Measurements from ENCODE around the gene NOG. TPM values are rescaled to one million over a fixed set of nuclear protein-coding genes. Genes with fewer than 3 reads are reported as not detected.

Gene NOG
- total RNA-seq, 4 donors from 2014 or later: 0.37 to 0.82 (median 0.68) TPM

DNA sequence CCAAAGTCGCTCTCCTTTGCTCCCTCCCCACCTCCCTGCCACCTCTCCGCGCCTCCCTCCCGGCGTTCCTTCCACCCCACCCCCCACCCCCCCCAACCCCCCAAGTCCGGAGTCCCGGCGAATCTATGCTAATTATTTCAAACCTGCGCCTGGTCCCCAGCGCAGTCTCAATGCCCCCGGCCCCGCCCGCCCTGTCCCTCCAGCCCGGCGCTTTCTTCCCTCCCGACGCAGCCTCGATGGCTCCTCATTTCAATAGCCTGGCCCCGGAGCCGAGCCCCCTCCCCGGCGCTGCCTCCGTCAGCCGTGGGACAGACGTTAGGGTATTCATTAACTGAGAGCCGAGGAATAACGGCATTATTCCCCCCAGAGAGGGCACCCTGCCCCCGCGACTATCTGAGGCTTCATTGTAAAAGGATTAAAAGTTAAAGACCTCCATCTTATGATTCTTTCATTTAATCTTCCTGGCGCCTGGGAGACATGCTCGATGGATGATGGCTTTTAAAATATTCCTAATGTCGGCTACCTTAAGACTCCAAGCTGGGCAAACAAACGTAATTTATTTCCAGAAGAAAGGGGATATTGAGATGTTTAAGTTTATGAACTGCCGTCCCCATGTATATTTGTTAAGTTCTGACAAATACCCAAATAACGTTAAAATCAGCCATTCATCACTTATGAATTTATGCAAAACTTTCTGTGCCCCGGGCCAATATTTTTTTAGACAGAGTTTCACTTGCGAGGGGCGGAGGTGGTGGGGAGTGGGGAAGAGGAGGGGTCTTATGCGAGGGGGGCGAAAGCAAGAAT, 3.4 kb downstream of the NOG start:
- DNase-seq (ENCODE audit: low spot score) (no peak), ATAC-seq (ENCODE audit: low FRiP score) (no peak)
- TF ChIP-seq, protein P1, sequence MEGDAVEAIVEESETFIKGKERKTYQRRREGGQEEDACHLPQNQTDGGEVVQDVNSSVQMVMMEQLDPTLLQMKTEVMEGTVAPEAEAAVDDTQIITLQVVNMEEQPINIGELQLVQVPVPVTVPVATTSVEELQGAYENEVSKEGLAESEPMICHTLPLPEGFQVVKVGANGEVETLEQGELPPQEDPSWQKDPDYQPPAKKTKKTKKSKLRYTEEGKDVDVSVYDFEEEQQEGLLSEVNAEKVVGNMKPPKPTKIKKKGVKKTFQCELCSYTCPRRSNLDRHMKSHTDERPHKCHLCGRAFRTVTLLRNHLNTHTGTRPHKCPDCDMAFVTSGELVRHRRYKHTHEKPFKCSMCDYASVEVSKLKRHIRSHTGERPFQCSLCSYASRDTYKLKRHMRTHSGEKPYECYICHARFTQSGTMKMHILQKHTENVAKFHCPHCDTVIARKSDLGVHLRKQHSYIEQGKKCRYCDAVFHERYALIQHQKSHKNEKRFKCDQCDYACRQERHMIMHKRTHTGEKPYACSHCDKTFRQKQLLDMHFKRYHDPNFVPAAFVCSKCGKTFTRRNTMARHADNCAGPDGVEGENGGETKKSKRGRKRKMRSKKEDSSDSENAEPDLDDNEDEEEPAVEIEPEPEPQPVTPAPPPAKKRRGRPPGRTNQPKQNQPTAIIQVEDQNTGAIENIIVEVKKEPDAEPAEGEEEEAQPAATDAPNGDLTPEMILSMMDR (IDR thresholded peaks at IDR 0.05): no peak

DNA sequence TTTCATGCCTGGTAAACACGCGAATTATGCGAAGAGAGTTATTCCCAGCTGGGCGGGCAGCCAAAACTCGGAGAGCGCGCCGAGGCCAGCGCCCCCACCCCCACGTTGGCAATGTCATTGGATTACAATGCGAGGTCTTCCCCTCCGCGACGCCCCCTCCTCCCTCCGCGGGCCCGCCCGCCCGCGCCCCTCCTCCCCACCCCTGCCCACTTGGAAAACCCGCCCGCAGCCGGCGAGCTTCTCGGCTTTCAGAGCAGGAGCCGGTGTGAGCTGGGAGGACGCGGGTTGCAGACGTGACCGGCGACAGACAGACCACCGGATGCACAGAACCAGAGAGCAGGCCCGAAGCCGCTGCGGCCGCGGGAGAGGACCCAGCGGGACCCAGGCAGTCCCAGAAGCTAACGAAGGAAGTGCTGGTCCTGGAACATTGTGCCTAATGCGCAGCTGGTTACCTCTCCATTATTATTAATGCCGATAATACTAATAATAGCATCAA, 4.0 kb downstream of the NOG start:
- TF ChIP-seq, protein P1 (IDR thresholded peaks at IDR 0.05): no peak
- no peak for ATAC-seq (ENCODE audit: low FRiP score)
- DNase-seq (ENCODE audit: low spot score): no peak

DNA sequence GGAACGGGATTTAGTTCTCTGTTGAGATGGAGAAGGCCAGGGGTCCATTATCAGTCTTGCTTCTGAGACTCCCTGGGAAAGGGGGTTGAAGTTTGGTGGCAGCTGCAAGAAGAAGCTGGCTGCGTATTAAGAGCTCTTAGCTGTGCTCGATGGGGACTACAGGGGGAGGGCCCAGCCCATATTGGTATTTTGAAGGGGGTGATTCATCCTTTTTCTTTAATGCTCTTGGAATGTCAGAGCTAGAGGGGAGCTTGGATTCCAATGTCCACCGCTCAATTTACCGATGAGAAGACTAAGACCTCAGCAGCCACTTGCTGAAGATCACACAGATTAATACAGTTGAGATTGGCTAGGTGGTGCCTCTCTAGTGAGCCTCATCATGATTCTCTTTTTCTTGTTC, 5.0 kb downstream of the NOG start:
- DNase-seq (ENCODE audit: low spot score) (no peak), ATAC-seq (ENCODE audit: low FRiP score) (no peak)
- TF ChIP-seq, protein P1 (IDR thresholded peaks at IDR 0.05): no peak

DNA sequence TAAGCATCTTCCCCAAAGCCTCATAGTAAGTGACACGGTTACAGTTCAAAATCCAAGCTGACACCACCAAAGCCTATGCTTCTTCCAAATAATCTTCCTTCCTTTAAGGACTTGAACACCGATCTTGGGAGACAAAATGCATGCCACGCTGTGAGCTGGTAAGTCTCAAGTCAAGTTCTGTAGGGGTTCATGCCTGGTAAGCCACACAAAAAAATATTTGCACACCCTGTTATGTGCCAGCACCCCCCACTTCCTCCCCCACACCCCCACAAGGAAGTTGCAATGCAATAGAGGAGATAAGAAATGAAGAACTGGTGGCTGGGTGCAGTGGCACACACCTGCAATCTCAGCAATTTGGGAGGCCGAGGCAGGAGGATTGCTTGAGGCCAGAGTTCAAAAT, 5.6 kb downstream of the NOG start:
- no peak for ATAC-seq (ENCODE audit: low FRiP score)
- TF ChIP-seq, protein P1 (IDR thresholded peaks at IDR 0.05): no peak
- DNase-seq (ENCODE audit: low spot score): no peak

DNA sequence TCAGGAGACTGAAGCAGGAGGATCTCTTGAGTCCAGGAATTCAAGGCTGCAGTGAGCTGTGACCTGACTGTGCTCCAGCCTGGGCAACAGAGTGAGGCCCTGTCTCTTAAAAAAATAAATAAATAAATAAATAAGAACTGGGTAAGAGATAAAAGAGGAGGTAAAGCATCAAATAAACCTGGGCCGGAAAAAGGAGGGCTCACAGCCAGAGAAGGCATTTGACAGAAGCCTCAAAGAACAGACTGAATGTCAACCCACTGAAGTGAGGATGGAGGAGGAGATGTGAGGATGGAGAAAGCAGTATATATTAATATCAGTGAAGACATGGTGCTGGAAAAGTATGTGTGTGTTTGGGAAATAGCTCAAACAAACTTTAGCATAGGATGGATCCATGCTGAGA, 6.1 kb downstream of the NOG start:
- TF ChIP-seq, protein P1 (IDR thresholded peaks at IDR 0.05): no peak
- DNase-seq (ENCODE audit: low spot score) (no peak), ATAC-seq (ENCODE audit: low FRiP score) (no peak)

DNA sequence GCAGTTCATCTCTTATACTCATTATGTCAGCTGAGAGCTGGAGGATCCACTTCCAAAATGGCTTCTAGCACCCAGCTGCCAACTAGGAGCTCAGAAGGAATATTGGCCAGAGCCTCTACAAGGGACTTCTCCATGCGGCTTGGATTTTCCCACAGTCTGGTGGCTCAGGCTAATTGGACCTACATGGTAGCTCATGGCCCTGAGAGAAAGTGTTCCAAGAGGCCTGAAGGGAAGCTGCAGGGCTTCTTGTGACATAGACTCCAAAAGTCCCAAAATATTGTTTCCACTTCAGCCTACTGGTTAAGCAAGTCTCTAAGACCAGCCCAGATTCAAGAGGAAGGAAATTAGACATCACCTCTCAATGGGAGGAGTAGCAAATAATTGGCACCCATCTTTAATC, 6.8 kb downstream of the NOG start:
- DNase-seq (ENCODE audit: low spot score) (no peak), ATAC-seq (ENCODE audit: low FRiP score) (no peak)
- TF ChIP-seq, protein P1 (IDR thresholded peaks at IDR 0.05): no peak

DNA sequence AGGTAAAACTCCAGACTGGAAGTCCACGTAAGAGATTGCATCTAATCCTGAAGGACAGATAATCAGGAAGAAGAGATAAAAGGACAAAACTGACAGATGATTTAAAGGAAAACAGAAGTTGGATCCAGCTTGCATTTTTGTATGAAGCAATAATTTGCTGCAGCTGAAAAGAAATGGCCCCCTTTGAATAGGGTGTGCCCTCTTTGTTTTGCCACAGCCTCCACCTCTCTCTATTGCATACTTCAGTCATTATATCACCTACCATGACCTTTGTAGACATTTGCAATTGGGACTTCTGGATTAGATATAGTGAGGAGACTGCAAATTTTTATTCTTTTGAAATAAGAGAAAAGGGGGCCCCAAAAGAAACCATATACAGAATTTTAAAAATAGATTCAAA, 8.1 kb downstream of the NOG start:
- ATAC-seq (ENCODE audit: low FRiP score) (no peak), DNase-seq (ENCODE audit: low spot score) (no peak)
- TF ChIP-seq, protein P1 (IDR thresholded peaks at IDR 0.05): no peak

Data from omental fat pad (tissue), 4 donors.